Activated CD4-positive, alpha-beta T cell treated with anti-CD3 and anti-CD28 coated beads, Interleukin-2, amount 50 U/mL, for 16 hours (primary cell): Measurements from ENCODE around the gene SBK2.
"Not testable (repeated sequence)": the region's sequence is repeated elsewhere in the genome, so short reads cannot be mapped to it uniquely, and the experiment has no call there.

Source experiments
- DNase-seq: peaks from one replicate; pipeline ENCODE4 v3.0.0-alpha.2; 2020

The SBK2 gene

GRCh38 chr19:55500368-55500952, 36.5 kb downstream of the SBK2 start:
- DNase-seq, result no peak

- DNase-seq, result no peak
These were observed 38.6 kb downstream of the SBK2 start for GRCh38 chr19:55498246-55498840.

GRCh38 chr19:55497763-55498162, 39.2 kb downstream of the SBK2 start:
- no peak for DNase-seq

DNA sequence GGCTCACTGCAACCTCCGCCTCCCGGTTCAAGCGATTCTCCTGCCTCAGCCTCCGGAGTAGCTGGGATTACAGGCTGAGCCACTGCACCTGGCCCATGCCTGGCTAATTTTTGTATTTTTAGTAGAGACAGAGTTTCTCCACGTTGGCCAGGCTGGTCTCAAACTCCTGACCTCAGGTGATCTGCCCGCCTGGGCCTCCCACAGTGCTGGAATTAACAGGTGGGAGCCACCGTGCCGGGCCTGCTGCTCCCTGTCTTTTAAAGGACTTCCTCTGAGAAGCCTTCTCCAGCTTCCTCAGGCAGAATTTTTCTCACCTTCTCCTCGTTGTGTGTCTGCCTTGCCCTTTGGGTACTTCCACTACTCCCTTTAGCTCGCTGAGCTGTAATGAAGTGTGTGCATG, 40.1 kb downstream of the SBK2 start:
- DNase-seq, result not testable (repeated sequence)

GRCh38 chr19:55495646-55496349, 41.1 kb downstream of the SBK2 start:
- no peak for DNase-seq

DNA sequence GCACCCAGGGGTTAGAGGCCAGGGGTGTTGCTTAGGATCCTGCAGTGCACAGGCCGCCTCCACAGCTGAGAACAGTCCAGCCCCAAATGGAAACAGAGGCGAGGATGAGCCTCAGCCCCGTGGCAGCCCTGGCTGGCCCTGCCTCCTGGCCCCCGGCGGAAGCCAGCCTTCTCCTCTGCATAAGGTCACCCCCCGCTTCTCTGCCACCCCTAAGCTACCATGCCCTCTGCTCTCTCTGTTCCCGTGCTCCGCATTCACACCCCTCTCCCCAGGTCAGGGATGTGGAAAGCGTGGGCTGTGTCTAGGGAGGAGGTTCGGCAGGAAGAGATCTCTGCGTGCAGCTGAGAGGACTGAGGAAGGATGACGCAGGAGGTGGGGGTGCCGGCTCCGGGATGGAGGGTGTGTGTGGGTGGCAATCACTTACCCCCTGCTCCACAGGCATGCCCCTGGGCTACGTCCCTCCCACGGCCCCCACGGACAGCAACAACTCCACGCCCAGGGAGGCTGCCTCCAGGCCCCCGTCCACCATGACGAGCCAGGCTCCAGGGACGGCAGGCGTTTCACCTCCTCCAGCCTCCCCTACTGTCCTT, 42.7 kb downstream of the SBK2 start:
- DNase-seq, result no peak

- DNase-seq, result no peak
These were observed 43.2 kb downstream of the SBK2 start for GRCh38 chr19:55493645-55494171.

DNA sequence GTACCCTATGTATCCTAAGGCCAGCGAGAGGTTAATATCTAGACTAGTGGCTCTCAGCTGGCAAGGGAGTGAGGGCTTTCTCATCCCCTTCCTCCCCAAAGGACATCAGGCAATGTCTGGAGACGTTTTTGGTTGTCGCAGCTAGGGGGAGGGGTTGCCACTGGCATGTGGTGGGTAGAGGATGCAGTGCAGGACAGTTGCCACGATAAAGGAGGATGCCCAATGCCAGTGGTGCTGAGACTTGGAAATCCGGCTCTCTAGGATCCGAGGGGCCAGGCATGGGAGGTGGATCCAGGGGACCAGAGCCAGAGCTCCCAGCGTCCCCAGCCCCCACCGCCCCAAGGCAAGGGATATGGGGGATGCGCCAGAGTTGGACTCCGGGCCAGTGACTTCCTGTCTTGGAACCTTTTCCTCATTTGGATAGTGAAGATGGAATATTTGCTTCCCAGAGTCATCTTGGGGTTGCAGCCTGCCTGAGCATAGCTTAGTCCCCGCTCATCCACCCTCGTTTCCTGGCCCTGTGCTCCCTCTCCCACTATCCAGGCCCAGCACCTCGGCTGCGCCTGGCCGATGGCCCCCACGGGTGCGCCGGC, 43.8 kb downstream of the SBK2 start:
- DNase-seq, result no peak

GRCh38 chr19:55492362-55492944, 44.5 kb downstream of the SBK2 start:
- DNase-seq, result no peak

DNA sequence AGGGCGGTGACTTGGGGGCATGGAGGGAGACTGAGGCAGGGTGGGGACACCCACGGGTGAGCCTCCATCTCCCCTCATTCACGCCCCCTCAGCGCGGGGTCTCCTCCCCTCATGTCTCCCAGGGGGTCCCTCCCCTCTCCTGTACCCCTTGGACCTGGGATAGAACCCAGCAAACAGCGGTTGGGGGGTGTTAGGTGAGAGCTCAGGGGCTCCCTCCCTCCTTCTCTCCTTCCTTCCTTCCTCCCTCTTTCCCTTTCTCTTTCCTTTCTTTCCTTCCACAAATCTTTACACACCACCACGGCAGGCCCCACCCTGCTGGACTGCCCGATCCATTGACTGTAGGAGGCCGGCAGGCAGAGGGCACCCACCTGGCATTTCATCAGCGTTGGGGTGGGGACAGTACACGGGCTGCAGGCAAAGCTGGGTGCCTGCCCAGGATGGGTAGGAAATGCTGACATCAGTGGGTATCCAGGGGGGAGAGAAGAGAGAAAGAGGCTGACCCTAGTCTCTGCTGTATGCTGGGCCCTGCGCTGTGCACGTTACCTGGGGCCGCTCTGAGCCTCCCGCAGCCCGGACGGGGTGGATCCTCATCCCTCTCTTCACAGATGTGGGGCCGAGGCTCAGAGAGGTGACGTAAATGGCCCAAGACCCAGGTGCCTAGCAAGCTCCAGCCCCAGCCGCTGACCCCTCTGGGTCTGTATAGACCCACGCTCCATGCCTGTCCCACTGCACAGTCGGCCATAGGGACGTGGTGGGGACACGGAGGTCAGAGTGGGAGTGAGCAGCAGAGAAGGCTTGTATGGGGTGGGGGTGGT, 45.2 kb downstream of the SBK2 start:
- DNase-seq, result no peak

- no peak for DNase-seq
These were observed 46.2 kb downstream of the SBK2 start for GRCh38 chr19:55490478-55491432.

GRCh38 chr19:55489711-55490477, 47.0 kb downstream of the SBK2 start:
- DNase-seq, result no peak

DNA sequence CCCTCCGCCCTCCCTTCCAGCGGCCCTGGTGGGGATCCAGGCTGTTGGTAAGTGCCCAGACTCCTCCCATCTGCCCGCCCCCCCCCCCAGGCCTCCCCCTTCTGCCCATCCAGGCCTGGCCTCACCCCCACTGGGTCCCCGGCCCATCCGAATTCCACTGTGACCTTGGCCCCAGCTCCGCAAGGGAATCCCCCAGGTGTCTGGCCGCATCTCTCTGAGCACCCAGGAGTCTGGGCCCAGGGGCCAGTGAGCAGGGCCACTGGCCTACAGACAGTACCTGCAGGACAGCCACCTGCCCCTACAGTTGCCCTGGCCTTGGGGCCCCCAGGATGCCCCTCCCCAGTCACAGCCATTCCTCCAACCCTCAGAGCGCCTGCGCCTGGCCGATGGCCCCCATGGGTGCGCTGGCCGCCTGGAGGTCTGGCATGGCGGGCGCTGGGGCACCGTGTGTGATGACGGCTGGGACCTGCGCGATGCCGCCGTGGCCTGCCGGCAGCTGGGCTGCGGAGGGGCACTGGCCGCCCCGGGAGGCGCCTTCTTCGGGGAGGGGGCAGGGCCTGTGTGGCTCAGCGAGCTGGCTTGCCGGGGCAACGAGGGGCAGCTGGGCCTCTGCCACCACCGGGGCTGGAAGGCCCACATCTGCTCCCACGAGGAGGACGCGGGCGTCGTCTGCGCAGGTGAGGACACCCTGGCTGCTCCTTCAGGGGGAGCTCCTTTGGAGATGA, 47.8 kb downstream of the SBK2 start:
- no peak for DNase-seq

- no peak for DNase-seq
These were observed 48.8 kb downstream of the SBK2 start, which contains the start of gene SSC5D for GRCh38 chr19:55487924-55488687. Gene SSC5D (plus strand): TSS chr19:55488436. CDS start chr19:55488590, 154 bp downstream.

GRCh38 chr19:55486971-55487923, 49.7 kb downstream of the SBK2 start:
- peak; percentile 40 for DNase-seq

GRCh38 chr19:55486043-55486970, 50.6 kb downstream of the SBK2 start:
- DNase-seq, result no peak
